ENCODE results near the gene MMP17.

- 0 out of 2 replicates have a peak, but pooled peaks have one; percentile 69 for TF ChIP-seq TAF1 (IDR thresholded peaks at IDR 0.05; ENCODE audit: borderline replicate concordance, insufficient read depth, low read length)
- peak; percentile 94 for TF ChIP-seq POLR2AphosphoS5 (IDR thresholded peaks at IDR 0.05; ENCODE audit: low read depth, low read length)
Measured at GRCh38 chr12:131894313-131894860, 66.2 kb downstream of the MMP17 start, which contains the start of gene ULK1.

All from PFSK-1 (cell line).